Nephron (organoid): Measurements from ENCODE around the gene RIMBP2.

Experiments used
- H3K27ac Mint-ChIP-seq, 3 experiments: 2 replicates each; pipeline ENCODE4 v1.8.0; 2020; ENCODE audit warnings: mixed read lengths in 3 of 3, mild to moderate bottlenecking in 2 of 3, moderate library complexity in 1 of 3
- H3K27me3 Mint-ChIP-seq: 2 replicates; pipeline ENCODE4 v1.8.0; 2021; ENCODE audit warnings: low read depth, mild to moderate bottlenecking, moderate library complexity, mixed read lengths
- H3K36me3 Mint-ChIP-seq: 2 replicates; pipeline ENCODE4 v1.8.0; 2020; ENCODE audit warnings: low read depth, mixed read lengths
- H3K4me1 Mint-ChIP-seq: 2 replicates; pipeline ENCODE4 v1.8.0; 2020; ENCODE audit warnings: mixed read lengths
- H3K4me3 Mint-ChIP-seq, 3 experiments: 2 replicates each; pipeline ENCODE4 v1.8.0; 2020; ENCODE audit warnings: mild to moderate bottlenecking in 3 of 3, mixed read lengths in 3 of 3, moderate library complexity in 2 of 3
- H3K9me3 Mint-ChIP-seq: 2 replicates; pipeline ENCODE4 v1.8.0; 2020; ENCODE audit warnings: mixed read lengths
- CTCF ChIP-seq, 3 experiments: fragments of 200-600 bp; sonication (generic); IDR thresholded peaks; one replicate each; pipeline ENCODE4 v1.5.0; 2021; ENCODE audit warnings: antibody characterized with exemption in 3 of 3; ENCODE audit not compliant: unreplicated experiment in 3 of 3

Gene RIMBP2

GRCh38 chr12:130608831-130609230 lies 107.3 kb downstream of the RIMBP2 start:
- H3K27me3 Mint-ChIP-seq: peaks cover 5% of the 10 kb centered on the region
- no peaks in the 10 kb centered on the region for H3K4me1 Mint-ChIP-seq
- H3K4me3 Mint-ChIP-seq: no peak overlapping the region
- no peak overlapping the region for H3K27ac Mint-ChIP-seq
- no peaks in the 10 kb centered on the region for H3K9me3 Mint-ChIP-seq
- H3K36me3 Mint-ChIP-seq: no peaks in the 10 kb centered on the region
- no peak for TF ChIP-seq CTCF (IDR thresholded peaks at IDR 0.05; ENCODE audit: unreplicated experiment in 3 of 3)

- H3K27ac Mint-ChIP-seq: no peak overlapping the region
These were observed 108.0 kb downstream of the RIMBP2 start for GRCh38 chr12:130608132-130608531.

GRCh38 chr12:130606231-130606630 lies 109.9 kb downstream of the RIMBP2 start:
- TF ChIP-seq CTCF (IDR thresholded peaks at IDR 0.05; ENCODE audit: unreplicated experiment in 3 of 3): no peak
- H3K4me3 Mint-ChIP-seq: no peak overlapping the region
- no peaks in the 10 kb centered on the region for H3K4me1 Mint-ChIP-seq
- H3K27me3 Mint-ChIP-seq: peaks cover 5% of the 10 kb centered on the region
- H3K9me3 Mint-ChIP-seq: no peaks in the 10 kb centered on the region
- H3K36me3 Mint-ChIP-seq: no peaks in the 10 kb centered on the region
- no peak overlapping the region for H3K27ac Mint-ChIP-seq

More at GRCh38 chr12:130608132-130608531, 108.0 kb downstream of the RIMBP2 start:
- Mint-ChIP-seq H3K36me3 (no peaks in the 10 kb centered on the region), H3K4me1 (no peaks in the 10 kb centered on the region), H3K4me3 (no peak overlapping the region), H3K9me3 (no peaks in the 10 kb centered on the region), H3K27me3 (peaks cover 5% of the 10 kb centered on the region)
- no peak for TF ChIP-seq CTCF (IDR thresholded peaks at IDR 0.05; ENCODE audit: unreplicated experiment in 3 of 3)

GRCh38 chr12:130603396-130603965 lies 112.6 kb downstream of the RIMBP2 start:
- TF ChIP-seq CTCF (IDR thresholded peaks at IDR 0.05; ENCODE audit: unreplicated experiment in 3 of 3): no peak
- no peak overlapping the region for H3K27ac Mint-ChIP-seq
- H3K4me1 Mint-ChIP-seq: no peaks in the 10 kb centered on the region
- peaks cover 4% of the 10 kb centered on the region for H3K9me3 Mint-ChIP-seq
- H3K36me3 Mint-ChIP-seq: no peaks in the 10 kb centered on the region
- H3K4me3 Mint-ChIP-seq: no peak overlapping the region
- H3K27me3 Mint-ChIP-seq: peaks cover 12% of the 10 kb centered on the region

- Mint-ChIP-seq H3K36me3 (no peaks in the 10 kb centered on the region), H3K27me3 (peaks cover 8% of the 10 kb centered on the region)
These were observed 113.8 kb downstream of the RIMBP2 start for GRCh38 chr12:130602251-130602650.

More at GRCh38 chr12:130602251-130602650, 113.8 kb downstream of the RIMBP2 start:
- H3K9me3 Mint-ChIP-seq: peaks cover 12% of the 10 kb centered on the region
- H3K4me1 Mint-ChIP-seq: no peaks in the 10 kb centered on the region
- H3K27ac Mint-ChIP-seq: no peak overlapping the region
- TF ChIP-seq CTCF (IDR thresholded peaks at IDR 0.05; ENCODE audit: unreplicated experiment in 3 of 3): no peak
- H3K4me3 Mint-ChIP-seq: no peak overlapping the region
